Calu3 (cell line): ENCODE data around the gene INPP5K. TPM values are rescaled to one million over a fixed set of nuclear protein-coding genes. Genes with fewer than 3 reads are reported as not detected.
"Not testable (repeated sequence)": the region's sequence is repeated elsewhere in the genome, so short reads cannot be mapped to it uniquely, and the experiment has no call there.

Source experiments
- BruUV-seq: library from RNA; stranded (reverse); fragments of 400-500 nt; replicated peaks from 2 replicates; lab custom pipeline; 2021; lab: Mats Ljungman, UMichigan
- CTCF ChIA-PET: fragments of 300-600 bp; sonication (Branson Sonifier 250); formaldehyde crosslinking; loops from one replicate; lab custom pipeline; 2022; ENCODE audit warnings: antibody characterized with exemption; lab: Charles Lee
- DNase-seq: peaks from one replicate; pipeline ENCODE4 v3.0.0; 2022
- H3K27ac Mint-ChIP-seq: one replicate; pipeline ENCODE4 v1.8.0; 2022; ENCODE audit warnings: mixed read lengths; ENCODE audit not compliant: unreplicated experiment
- H3K27me3 Mint-ChIP-seq: one replicate; pipeline ENCODE4 v1.8.0; 2022; ENCODE audit warnings: mixed read lengths; ENCODE audit not compliant: unreplicated experiment
- H3K36me3 Mint-ChIP-seq: one replicate; pipeline ENCODE4 v1.8.0; 2022; ENCODE audit warnings: mild to moderate bottlenecking, moderate library complexity, mixed read lengths; ENCODE audit not compliant: insufficient read depth, unreplicated experiment
- H3K4me1 Mint-ChIP-seq: one replicate; pipeline ENCODE4 v1.8.0; 2022; ENCODE audit warnings: mild to moderate bottlenecking, low read depth, mixed read lengths; ENCODE audit not compliant: unreplicated experiment
- H3K4me3 Mint-ChIP-seq: one replicate; pipeline ENCODE4 v1.8.0; 2022; ENCODE audit warnings: mild to moderate bottlenecking, low read depth, moderate library complexity, mixed read lengths; ENCODE audit not compliant: unreplicated experiment
- H3K9me3 Mint-ChIP-seq: one replicate; pipeline ENCODE4 v1.8.0; 2022; ENCODE audit warnings: low read depth, mixed read lengths; ENCODE audit not compliant: unreplicated experiment
- intact Hi-C: fragments of 100-400 bp; cut with micrococcal nuclease; formaldehyde crosslinking; loops from one replicate; pipeline ENCODE4 v1.10.0; 2022; ENCODE audit not compliant: unreplicated experiment
- total RNA-seq: library from RNA; stranded (reverse); gene quantifications from 2 replicates; pipeline ENCODE4 v1.2.3, GENCODE V29; 2022
- TF ChIP-seq, protein P1 (sequence below): fragments of 200-600 bp; IDR thresholded peaks from one replicate; pipeline ENCODE4 v1.8.0; 2022; ENCODE audit warnings: antibody characterized with exemption; ENCODE audit not compliant: unreplicated experiment

INPP5K gene
- total RNA-seq, 1 experiment from 2014 or later = 18.7 TPM

DNA sequence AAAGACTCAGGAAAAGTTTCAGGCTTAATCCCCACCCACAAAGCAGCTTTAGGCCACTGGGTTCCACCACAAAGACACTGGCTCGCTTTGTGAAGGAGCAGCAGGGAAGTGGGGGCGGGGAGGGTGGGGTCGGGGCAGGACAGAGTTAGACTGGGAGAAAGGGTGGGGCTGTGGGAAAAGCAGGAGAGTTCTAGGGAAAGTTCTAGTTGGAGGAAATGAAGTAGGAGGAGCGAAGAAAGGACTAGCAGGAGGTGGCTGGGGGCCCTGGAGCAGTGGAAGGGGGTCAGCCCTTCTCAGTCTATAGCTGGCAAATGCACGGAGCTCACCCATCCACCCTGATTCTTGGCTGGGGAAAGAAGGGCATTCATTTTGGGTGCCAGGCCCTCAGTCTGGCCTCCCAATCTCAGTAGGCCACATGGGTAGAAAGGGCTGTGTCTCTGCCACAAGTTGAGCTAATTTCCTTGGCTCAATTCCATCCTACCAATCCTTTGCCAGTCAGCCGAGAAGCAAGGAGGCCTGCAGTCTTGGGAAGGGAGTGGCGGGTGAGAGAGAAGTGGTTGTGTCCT is 4.6 kb downstream of the INPP5K start:
- TF ChIP-seq, protein P1, sequence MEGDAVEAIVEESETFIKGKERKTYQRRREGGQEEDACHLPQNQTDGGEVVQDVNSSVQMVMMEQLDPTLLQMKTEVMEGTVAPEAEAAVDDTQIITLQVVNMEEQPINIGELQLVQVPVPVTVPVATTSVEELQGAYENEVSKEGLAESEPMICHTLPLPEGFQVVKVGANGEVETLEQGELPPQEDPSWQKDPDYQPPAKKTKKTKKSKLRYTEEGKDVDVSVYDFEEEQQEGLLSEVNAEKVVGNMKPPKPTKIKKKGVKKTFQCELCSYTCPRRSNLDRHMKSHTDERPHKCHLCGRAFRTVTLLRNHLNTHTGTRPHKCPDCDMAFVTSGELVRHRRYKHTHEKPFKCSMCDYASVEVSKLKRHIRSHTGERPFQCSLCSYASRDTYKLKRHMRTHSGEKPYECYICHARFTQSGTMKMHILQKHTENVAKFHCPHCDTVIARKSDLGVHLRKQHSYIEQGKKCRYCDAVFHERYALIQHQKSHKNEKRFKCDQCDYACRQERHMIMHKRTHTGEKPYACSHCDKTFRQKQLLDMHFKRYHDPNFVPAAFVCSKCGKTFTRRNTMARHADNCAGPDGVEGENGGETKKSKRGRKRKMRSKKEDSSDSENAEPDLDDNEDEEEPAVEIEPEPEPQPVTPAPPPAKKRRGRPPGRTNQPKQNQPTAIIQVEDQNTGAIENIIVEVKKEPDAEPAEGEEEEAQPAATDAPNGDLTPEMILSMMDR = no peak
- H3K27me3 Mint-ChIP-seq = no peaks in the 10 kb centered on the region
- H3K9me3 Mint-ChIP-seq = no peaks in the 10 kb centered on the region
- no TSS peak for BruUV-seq
- no peak overlapping the region for H3K4me3 Mint-ChIP-seq
- H3K27ac Mint-ChIP-seq = no peak overlapping the region
- no peaks in the 10 kb centered on the region for H3K4me1 Mint-ChIP-seq
- intact Hi-C loops = no loop called here
- peaks cover 16% of the 10 kb centered on the region for H3K36me3 Mint-ChIP-seq
- no peak for DNase-seq
- CTCF ChIA-PET = interaction anchor here (0.6 kb wide), 1 partner anchor 233 kb away, joined by 3 read pairs; no protein-coding TSS in a partner anchor

DNA sequence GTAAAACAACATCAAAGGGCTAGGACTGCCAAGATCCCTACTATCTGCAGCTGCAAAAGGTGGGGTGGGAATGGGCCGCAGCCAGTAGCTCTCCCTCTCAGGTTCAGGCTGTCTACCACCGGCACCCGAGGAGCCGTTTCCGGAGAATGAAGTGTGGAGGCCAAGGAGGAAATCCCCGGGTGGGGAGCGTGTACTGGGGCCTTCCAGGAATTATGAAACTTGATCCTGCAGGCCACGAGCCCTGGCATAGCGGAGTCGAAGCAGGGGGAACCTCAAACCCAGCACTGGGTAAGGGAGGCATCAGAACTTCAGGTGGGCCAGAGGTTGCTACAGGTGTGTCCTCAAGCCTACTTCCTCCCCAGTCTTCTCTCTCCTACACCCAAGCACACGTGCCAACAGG is 5.1 kb downstream of the INPP5K start:
- no peak for DNase-seq
- TF ChIP-seq, protein P1 = no peak
- CTCF ChIA-PET = interaction anchor here (0.6 kb wide), 1 partner anchor 234 kb away, joined by 3 read pairs; no protein-coding TSS in a partner anchor
- intact Hi-C loops = no loop called here
- H3K27me3 Mint-ChIP-seq = no peaks in the 10 kb centered on the region
- H3K36me3 Mint-ChIP-seq = peaks cover 11% of the 10 kb centered on the region
- no peaks in the 10 kb centered on the region for H3K9me3 Mint-ChIP-seq
- BruUV-seq = no TSS peak
- H3K4me3 Mint-ChIP-seq = no peak overlapping the region
- H3K27ac Mint-ChIP-seq = no peak overlapping the region
- H3K4me1 Mint-ChIP-seq = no peaks in the 10 kb centered on the region

DNA sequence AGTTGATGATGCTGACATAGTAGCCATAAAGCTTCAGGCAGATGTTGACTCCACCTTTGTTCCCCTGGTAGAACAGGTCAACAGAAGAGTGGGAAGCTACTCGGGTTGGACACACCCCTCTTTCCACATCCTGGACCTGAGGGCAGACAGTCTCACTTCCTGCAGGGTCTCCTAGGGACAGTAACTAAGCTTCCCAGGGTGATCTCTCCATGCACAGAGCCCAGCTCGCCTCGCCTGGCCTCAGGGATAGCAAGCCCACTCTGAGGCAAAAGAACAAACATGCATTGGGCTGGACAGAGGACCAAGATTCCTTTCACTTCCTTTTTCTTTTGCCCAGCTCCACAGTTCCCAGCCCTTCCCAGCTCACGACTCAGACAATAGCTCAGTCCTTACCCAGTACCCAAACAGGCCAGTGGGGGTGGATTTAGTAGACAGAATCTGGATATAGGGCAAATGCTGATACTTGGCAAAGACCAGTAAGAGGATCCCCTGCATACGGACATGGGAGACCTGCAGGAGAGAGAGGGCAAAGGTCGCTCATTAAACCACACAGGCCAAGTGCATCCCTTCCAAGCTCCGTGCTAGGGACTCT is 7.0 kb downstream of the INPP5K start:
- H3K9me3 Mint-ChIP-seq = no peaks in the 10 kb centered on the region
- no TSS peak for BruUV-seq
- H3K4me1 Mint-ChIP-seq = no peaks in the 10 kb centered on the region
- TF ChIP-seq, protein P1 = no peak
- no peak overlapping the region for H3K27ac Mint-ChIP-seq
- no peaks in the 10 kb centered on the region for H3K27me3 Mint-ChIP-seq
- H3K4me3 Mint-ChIP-seq = no peak overlapping the region
- CTCF ChIA-PET = no interaction called here
- intact Hi-C loops = no loop called here
- DNase-seq = no peak
- no peaks in the 10 kb centered on the region for H3K36me3 Mint-ChIP-seq

DNA sequence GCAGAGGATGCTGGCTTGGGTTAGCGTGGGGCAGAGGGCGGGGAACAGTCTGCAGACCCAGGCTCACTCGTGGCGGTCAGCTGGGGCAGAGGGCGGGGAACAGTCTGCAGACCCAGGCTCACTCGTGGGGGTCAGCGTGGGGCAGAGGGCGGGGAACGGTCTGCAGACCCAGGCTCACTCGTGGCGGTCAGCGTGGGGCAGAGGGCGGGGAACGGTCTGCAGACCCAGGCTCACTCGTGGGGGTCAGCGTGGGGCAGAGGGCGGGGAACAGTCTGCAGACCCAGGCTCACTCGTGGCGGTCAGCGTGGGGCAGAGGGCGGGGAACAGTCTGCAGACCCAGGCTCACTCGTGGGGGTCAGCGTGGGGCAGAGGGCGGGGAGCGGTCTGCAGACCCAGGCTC is 7.7 kb downstream of the INPP5K start:
- H3K27me3 Mint-ChIP-seq, intact Hi-C loops, H3K4me3 Mint-ChIP-seq, H3K27ac Mint-ChIP-seq, H3K36me3 Mint-ChIP-seq, CTCF ChIA-PET, BruUV-seq, DNase-seq, H3K4me1 Mint-ChIP-seq, H3K9me3 Mint-ChIP-seq: not testable (repeated sequence)
